ENCODE data around the gene CLCN1.

- TF ChIP-seq, protein P1, sequence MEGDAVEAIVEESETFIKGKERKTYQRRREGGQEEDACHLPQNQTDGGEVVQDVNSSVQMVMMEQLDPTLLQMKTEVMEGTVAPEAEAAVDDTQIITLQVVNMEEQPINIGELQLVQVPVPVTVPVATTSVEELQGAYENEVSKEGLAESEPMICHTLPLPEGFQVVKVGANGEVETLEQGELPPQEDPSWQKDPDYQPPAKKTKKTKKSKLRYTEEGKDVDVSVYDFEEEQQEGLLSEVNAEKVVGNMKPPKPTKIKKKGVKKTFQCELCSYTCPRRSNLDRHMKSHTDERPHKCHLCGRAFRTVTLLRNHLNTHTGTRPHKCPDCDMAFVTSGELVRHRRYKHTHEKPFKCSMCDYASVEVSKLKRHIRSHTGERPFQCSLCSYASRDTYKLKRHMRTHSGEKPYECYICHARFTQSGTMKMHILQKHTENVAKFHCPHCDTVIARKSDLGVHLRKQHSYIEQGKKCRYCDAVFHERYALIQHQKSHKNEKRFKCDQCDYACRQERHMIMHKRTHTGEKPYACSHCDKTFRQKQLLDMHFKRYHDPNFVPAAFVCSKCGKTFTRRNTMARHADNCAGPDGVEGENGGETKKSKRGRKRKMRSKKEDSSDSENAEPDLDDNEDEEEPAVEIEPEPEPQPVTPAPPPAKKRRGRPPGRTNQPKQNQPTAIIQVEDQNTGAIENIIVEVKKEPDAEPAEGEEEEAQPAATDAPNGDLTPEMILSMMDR (conservative IDR thresholded peaks at IDR 0.05): no peak
- no peak for TF ChIP-seq ZFX (IDR thresholded peaks at IDR 0.05)
These were observed 44.0 kb downstream of the CLCN1 start for GRCh38 chr7:143359771-143360353.

All from C4-2B (cell line).